GM19239 (cell line): Measurements from ENCODE around the gene NRP2.

ENCODE experiments used
- DNase-seq: peaks from one replicate; pipeline ENCODE4 v3.0.0; 2011; ENCODE audit warnings: low spot score; ENCODE audit not compliant: insufficient read length
- FAIRE-seq: peaks from 2 replicates; lab custom pipeline; 2011; peaks lifted over from hg19 to GRCh38; lab: Jason Lieb, UNC

NRP2 gene, protein sequence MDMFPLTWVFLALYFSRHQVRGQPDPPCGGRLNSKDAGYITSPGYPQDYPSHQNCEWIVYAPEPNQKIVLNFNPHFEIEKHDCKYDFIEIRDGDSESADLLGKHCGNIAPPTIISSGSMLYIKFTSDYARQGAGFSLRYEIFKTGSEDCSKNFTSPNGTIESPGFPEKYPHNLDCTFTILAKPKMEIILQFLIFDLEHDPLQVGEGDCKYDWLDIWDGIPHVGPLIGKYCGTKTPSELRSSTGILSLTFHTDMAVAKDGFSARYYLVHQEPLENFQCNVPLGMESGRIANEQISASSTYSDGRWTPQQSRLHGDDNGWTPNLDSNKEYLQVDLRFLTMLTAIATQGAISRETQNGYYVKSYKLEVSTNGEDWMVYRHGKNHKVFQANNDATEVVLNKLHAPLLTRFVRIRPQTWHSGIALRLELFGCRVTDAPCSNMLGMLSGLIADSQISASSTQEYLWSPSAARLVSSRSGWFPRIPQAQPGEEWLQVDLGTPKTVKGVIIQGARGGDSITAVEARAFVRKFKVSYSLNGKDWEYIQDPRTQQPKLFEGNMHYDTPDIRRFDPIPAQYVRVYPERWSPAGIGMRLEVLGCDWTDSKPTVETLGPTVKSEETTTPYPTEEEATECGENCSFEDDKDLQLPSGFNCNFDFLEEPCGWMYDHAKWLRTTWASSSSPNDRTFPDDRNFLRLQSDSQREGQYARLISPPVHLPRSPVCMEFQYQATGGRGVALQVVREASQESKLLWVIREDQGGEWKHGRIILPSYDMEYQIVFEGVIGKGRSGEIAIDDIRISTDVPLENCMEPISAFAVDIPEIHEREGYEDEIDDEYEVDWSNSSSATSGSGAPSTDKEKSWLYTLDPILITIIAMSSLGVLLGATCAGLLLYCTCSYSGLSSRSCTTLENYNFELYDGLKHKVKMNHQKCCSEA

DNA sequence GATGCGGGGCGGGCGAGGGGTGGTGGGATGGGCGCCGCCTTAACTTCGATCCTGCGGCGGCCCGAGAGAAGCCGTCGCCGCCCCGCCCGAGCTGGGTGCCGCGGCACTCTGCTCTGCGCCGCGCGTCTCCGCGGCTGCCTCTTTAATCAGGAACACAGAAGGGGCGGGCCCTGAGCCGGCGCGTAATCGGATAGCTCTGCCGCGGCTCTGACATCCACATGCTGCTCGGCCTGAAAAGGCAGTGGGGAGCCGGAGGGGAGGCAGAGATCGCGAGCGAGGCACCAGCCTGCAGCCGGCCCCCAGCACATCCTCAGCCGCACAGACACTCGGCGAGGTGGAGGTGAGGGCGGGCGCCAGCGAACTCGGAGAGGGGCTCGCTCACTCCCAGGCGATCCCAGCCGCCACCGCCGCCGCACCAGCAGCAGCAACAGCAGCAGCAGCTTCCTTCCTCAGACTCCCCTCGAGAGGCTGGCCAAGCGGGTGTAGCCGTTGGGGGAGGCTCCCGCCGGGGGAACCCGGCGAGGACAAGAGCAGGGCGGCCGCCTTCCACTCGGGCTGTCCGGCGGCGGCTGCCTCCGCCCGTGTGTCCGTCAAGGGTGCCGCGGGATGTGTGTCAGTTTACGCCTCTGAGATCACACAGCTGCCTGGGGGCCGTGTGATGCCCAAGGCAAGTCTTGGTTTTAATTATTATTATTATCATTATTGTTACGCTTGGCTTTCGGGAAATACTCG is at the start of gene NRP2:
NRP2 (plus strand) TSS at position 263 of the 732 bp plus-strand sequence. CDS start 790 bp downstream, outside the sequence.
- peak; percentile 54 for FAIRE-seq

DNA sequence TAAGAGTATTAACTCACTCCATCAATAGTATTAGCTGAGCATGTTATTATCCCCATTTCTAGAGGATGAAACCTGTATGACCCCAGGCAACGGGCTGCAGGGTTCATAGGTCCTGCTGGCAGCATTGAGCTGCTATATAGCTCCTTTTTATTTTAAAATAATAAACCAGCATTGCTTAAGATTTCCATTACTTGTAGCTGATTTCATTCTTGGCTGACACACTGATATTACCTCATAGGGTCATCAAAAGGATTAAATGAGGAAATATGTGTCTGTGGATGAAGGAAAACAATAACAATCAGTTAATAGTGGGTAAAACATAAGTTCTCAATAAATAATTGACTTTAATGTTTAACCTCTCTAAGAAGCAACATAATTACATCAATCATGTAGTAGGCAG is 48.3 kb upstream of the NRP2 start:
- FAIRE-seq = no peak
- DNase-seq = no peak

More for the DNA sequence above, at the start of gene NRP2:
- peak; percentile 44 for DNase-seq

DNA sequence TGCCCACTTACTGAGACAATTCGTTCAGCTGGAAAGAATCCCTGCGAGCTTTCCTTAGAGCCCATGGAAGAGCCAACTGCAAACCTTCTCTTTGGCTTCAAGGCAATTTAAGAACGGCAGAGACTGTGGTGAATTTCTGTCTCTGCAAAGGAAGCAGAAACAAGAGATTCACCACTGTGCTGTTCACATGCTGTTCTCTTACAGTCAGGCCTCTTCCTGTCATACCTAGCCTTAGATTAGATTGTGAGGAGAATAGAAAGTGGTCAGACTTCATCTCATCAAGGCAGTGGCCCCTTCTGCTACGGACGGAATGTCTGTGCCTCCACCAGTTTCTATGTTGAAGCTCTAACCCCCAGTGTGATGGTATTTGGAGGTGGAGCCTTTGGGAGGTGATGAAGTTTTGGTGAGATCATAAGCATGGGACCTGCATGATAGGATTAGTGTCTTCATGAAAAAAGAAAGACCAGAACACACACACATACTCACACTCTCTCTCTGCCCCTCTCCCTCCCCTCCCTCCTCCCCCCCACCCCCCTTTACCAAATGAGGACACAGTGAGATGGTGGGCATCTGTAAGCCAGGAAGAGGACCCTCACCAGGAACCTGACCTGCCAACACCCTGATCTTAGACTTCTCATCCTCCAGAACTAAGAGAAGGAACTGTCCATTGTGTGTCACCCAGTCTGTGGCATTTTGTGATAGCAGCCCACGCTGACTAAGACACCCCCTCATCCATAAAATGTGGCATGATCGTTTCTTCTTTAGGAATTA is 45.6 kb upstream of the NRP2 start:
- FAIRE-seq (no peak), DNase-seq (no peak)

DNA sequence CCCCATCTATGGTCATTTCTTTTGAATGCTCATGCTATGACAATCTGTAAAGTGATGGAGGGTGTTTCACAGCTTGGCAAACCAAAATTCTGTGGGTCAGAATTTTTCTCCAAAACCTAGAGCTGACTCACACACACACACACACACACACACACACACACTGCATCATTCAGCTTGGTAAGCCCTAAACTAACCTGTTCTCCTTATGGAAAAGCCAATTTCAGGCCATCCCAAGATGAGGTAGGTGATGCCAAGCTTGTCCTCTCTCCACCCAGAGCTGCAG is 45.0 kb upstream of the NRP2 start:
- DNase-seq = no peak
- FAIRE-seq = no peak

DNA sequence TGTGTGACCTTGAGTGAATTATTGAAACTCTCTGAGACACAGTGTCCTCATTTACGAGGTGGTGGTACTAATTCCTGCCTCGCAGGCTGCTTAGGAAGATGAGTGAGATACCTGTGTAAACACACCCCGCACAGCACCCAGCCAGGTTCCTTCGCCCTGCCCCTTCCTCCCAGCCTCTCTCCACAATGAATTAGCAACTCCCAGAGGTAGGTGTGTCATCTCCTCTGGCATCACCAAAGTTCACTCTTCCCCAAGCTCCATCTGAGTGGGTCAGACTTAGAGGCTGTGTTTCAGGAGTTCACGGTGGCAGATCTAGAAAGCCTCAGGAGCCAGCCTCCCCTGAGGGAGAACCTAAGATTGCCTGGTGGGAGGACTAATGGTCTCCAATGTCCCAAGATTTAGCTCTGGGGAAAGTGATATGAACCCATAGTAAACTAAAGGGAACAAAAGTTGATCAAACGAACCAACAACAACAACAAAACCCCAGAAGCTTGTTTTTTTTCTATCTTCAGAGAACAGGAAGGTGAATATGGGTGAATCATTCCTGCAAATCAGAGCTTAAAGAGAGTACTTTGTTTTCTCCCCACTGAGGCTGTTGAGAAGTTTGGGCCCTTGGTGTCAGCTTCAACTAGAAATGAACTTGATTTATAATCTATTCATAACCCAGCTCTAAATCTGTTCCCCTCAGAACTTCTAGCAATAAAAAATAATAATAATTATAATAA is 44.4 kb upstream of the NRP2 start:
- no peak for DNase-seq
- no peak for FAIRE-seq

DNA sequence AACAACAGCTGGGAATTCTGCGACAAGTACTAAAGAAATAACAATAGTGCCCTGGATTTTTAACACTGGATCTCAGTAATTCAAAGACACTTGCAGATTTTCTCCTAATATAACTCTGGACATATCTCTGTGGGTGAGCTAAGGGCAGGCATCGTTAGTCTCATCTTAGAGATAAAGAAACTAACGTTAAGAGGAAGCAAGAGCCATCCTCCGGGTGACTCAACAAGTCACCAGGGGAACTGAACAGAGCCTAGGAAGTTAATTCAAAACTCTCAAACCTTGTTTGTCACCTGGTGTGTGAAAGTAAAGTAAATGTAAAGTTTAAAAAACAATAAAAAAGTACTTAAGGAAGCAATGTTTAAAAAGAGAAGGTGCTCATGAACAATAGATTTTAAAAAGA is 41.6 kb upstream of the NRP2 start:
- no peak for DNase-seq
- no peak for FAIRE-seq

DNA sequence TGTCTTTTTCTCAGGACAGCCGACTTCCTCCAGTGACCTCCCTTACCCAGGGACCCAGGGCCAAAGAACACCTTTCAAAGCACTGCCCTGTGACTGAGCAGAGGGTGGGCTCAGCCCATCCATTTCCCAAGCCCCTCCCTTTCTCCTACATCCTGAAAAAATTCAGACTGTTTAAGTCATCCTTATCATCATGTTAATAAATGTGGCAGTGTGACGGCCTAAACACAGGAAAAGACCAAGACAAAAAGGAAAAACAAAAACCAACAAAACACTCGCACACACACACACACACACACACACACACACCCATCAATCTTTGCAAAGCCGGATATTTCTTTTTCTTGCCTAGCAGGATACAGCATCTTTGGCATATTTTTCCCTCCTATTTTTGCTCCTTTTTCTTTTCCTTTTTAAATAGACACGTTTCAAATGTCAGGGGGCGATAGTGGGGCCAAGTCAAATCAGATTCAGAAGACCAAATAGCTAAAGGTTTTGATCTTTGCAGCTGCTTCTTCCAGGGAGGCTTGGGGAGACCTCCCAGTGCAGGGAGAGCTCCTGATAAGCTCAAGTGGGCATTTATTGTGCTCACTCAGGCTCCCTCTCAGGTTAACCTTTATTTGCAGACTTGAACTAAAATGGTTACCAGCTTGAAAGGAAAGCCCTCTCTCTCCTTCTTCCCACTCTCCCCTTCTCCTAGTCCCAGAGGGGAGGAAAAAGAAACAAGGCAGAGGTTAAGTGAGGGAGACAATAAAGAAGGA is 39.5 kb upstream of the NRP2 start:
- DNase-seq (no peak), FAIRE-seq (no peak)

DNA sequence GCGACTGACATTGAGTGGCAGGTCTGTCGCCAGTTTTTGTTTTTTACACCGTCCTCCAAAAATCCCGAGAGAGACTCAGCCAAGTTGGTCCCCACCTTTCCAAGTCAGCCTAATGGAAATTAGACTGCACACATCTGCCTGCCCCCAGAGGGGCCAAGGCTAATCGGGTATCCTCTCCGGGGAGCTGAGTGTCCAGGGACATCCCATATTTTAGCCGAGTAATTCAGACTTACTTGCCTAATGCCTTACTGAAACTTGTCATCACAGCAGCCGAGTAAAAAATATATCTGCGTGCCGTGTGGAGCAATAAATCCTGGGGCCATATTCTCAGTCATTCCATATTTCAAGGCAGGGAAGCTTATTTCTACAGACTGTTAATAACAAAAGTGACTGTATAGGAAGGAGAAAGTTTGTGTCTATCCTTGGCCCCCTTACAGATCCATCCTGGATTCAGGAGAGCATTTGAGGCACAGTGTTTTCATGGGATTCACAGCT is 38.9 kb upstream of the NRP2 start:
- DNase-seq (no peak), FAIRE-seq (no peak)

DNA sequence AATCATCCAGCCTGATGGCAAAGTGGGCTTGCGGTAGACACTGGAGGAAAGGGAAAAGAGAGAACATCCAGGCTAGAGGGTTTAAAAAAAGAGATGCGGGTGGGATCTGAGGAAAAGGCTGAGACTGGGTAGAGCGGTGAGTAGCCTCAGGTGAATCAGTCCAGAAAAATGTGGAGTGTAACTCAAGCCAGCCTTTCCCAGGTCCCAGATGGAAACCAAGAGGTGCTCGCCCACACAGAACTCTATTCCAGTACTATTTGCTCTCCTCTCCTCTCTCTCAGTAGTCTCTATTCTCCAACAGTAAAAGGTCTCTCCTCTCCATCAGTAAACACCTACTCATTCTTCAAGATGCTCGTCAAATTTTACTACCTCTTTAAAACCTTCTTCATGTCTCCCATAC is 38.3 kb upstream of the NRP2 start:
- no peak for FAIRE-seq

DNA sequence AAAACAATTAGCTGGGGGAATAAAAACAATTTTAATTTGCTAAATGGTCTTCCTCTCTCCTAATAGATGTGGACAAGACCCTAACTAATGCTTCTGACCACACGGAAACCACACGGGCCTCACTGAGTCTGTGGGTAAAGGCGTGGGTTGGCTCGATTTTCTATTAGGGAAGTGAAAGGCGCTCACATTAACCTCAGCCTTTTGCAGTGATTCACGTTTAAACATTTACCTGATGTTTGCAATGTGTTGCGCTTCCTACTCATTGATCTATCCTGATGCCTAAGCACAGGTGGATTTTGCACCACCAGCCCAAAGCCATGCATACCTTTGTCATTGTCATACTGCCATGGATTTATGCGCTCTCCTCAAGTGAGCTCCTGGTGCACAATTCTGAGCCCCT is 35.6 kb upstream of the NRP2 start:
- peak; percentile 91 for FAIRE-seq

More for the DNA sequence above, 38.3 kb upstream of the NRP2 start:
- no peak for DNase-seq

DNA sequence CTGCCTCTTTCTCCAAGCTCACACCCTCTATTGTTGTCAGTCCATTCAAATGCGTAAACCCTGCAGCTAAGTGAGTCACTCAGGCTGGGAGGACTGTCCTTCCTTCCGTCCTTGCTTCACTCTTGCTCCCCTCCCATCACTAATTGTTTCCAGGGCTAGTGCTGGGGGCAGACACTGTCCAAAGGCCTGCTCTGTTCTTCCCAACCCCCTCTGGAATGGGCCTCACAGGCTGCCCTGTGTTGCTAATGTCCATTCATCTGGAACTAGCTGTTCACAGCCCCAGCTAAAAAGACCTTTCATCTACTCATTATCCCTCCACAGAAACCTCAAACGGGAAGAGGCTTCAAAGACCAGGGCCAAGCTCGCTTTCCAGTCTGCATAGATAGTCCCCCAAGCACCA is 31.9 kb upstream of the NRP2 start:
- no peak for FAIRE-seq
- no peak for DNase-seq

More for the DNA sequence above, 35.6 kb upstream of the NRP2 start:
- DNase-seq = peak; percentile 9

DNA sequence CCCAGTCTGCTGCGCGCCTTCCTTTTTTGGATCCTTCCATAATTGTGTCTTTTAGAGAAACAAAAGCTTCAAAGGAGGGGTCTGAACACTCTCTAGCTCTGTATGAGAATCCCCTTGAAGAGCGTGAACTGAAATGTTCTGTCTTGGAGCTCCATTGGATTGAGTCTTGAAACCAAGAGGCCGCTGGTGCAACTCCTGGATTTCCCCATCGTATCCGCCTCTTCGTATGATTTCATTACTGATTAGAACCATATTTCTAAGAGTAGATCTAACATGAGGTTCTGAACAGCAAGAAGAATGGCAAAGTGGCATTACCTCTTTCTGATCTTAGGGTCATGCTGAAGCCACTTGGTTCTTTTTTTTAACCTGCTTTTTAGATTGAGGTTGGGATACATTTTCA is 31.4 kb upstream of the NRP2 start:
- FAIRE-seq (no peak), DNase-seq (no peak)

DNA sequence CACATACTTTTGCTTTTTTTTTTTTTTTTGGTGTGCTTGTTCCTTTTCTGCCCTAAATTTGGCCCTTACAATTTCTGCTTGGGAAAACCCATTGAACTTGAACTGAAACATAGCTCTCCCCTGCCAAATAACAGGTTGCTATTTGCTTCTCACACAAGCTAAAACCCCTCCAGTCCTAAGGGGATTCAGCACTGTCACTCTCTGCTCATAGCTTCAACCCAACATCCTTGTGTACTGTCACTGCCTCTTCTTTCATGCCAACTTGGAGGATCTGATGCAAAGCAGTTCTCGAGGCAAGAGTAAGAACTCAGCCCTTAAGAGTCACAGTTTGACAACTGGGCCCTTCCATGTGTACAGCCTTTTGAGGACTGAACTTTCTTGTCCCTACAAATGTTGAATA is 30.6 kb upstream of the NRP2 start:
- FAIRE-seq (no peak), DNase-seq (no peak)

DNA sequence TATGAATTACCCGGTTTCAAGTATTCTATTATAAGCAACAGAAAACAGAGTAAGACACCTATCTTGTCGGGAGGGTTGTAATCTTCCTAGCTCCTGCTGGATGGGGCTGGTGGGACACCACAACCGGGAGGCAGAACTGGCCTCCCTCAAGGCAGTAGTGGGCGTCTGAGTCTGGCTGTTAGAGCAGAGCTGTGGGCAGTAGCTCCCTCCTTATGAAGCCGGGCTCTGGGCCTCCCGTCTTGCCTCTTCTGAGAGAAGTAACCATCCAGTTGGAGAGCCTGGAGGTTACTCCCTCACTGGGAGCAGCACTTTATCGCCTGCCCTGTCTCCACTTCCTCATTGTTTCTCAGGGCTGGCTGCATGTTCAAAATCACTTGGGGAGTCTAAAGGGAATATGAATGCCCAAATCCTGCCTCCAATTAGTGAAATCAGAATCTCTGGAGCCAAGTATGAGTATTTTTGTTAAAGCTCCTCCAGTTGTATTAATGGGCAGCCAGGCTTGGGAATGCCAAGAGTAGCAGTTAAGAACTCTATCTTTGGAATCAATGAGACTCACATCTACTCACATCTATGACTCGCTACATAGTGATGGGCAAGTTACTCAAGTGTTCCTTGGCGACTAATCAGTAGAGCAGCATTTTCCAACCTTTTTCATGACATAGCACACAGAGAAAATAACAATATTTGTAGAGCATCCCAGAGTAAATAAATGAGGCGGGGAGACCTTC is 27.3 kb upstream of the NRP2 start:
- FAIRE-seq = no peak
- DNase-seq = no peak

DNA sequence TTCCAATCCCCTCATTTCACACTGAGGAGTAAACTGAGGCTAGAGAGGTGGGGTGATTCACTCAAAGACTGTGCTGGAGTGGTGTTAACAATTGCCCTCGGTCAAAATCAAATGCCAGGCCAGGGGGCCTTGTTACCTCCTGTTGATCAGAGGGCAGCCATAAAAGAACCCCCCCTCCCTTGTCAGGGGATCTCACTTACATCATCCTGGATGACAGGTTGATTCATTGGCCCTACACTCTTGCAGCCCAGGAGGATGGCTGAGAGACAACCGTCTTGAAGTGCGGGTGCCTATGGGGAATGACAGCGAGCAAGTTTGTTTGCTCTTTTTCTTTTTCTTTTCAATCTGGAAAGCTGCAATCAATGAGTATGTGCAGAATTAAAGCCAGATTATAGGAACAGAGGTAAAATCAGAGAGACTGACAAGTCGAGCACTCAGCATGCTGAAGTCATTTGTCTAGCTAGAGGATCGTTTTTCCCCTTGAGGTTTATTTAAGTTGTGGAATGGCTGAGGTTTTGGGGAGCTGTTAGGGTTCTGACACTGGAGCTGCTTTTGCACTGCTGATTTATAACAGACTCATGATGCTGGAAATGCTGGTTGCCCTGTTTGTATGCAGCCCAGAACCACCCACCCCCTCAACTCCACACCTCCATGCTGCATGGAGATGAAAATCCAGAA is 26.4 kb upstream of the NRP2 start:
- FAIRE-seq = no peak
- DNase-seq = no peak

DNA sequence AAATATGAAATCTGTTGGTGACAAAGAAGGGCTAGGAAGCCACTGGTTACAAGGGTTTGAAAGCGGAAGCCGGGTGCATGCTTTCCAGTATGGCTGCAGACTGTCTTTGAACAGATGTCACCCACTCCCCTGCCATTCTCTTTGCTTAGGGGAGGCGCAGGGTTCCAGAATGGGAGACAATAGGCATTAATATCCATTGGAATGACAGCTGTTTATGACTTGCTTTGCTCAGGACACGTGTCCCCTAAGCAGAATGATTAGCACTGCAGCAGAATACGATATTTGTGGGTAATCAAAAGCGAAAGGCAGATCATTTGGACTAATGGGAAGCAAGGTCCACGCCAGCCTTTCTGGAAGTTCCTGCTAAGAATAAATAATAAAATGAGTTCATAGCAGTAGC is 25.8 kb upstream of the NRP2 start:
- no peak for FAIRE-seq

DNA sequence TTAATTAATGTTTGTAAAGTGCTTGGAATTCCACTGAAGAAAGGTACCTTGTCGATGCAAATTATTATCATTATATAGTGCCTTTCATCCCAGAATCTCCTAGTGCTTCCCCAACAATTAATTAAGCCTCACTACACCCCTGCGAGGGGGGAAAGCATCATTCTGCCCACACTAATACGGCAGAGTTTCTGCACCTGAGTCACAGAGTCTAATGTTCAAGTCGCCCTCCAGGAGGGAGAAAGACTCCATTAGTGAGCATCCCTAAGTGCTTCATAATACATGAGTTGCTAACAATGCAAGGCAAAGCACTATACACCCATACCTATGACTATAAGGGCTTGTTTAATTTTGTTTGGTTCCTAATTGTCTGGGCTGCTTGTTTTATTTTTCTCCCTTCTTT is 25.4 kb upstream of the NRP2 start:
- FAIRE-seq (no peak), DNase-seq (no peak)

More for the DNA sequence above, 25.8 kb upstream of the NRP2 start:
- DNase-seq = no peak
